Mesothelial cell of epicardium (in vitro differentiated cells): ENCODE results near the gene OPCML. TPM values are rescaled to one million over a fixed set of nuclear protein-coding genes. Genes with fewer than 3 reads are reported as not detected.

Source experiments
- DNase-seq, 2 experiments: peaks; one replicate each; pipeline ENCODE4 v3.0.0; 2021; ENCODE audit warnings: low spot score in 2 of 2; ENCODE audit not compliant: unreplicated experiment in 2 of 2
- H3K27ac Mint-ChIP-seq: 2 replicates; pipeline ENCODE4 v1.8.0; 2021; ENCODE audit warnings: mixed read lengths
- H3K27me3 Mint-ChIP-seq: 2 replicates; pipeline ENCODE4 v1.8.0; 2021; ENCODE audit warnings: low read depth, mixed read lengths
- H3K36me3 Mint-ChIP-seq: 2 replicates; pipeline ENCODE4 v1.8.0; 2021; ENCODE audit warnings: mixed read lengths
- H3K4me1 Mint-ChIP-seq: 2 replicates; pipeline ENCODE4 v1.8.0; 2021; ENCODE audit warnings: mixed read lengths
- H3K4me3 Mint-ChIP-seq: 2 replicates; pipeline ENCODE4 v1.8.0; 2021; ENCODE audit warnings: mild to moderate bottlenecking, moderate library complexity, mixed read lengths
- H3K9me3 Mint-ChIP-seq: 2 replicates; pipeline ENCODE4 v1.8.0; 2021; ENCODE audit warnings: mixed read lengths
- total RNA-seq: library from RNA; stranded (reverse); gene quantifications from 3 replicates; pipeline ENCODE4 v1.2.1, GENCODE V29; 2021
- TF ChIP-seq, protein P1 (sequence below): fragments of 200-600 bp; sonication (generic); IDR thresholded peaks from one replicate; pipeline ENCODE4 v1.5.0; 2021; ENCODE audit warnings: antibody characterized with exemption; ENCODE audit not compliant: unreplicated experiment

The OPCML gene
- total RNA-seq, 1 donor from 2014 or later, result 3.0 TPM

DNA sequence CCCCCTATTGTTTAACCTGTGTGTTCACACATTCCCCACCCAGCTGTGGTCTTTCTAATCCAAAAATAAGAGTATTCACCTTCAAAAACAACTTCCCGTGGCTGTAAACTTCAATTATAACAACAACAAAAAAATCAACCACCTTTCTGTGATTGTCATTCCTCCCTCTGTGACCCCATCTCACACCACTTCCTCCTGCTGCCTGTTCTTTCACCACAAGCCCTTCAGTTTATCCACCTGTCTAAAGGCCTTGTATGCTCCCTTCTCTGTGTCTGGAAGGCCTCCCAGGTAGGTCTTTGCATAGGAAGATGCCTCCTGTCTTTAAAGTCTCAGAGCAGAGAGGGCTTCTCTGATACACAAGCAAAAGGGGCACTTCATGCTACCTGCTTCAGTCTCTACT lies 707.7 kb downstream of the OPCML start:
- Mint-ChIP-seq H3K4me3 (no peak overlapping the region), H3K4me1 (peaks cover 8% of the 10 kb centered on the region), H3K27me3 (peaks cover 3% of the 10 kb centered on the region), H3K36me3 (no peaks in the 10 kb centered on the region), H3K27ac (no peak overlapping the region), H3K9me3 (no peaks in the 10 kb centered on the region)
- TF ChIP-seq, protein P1, sequence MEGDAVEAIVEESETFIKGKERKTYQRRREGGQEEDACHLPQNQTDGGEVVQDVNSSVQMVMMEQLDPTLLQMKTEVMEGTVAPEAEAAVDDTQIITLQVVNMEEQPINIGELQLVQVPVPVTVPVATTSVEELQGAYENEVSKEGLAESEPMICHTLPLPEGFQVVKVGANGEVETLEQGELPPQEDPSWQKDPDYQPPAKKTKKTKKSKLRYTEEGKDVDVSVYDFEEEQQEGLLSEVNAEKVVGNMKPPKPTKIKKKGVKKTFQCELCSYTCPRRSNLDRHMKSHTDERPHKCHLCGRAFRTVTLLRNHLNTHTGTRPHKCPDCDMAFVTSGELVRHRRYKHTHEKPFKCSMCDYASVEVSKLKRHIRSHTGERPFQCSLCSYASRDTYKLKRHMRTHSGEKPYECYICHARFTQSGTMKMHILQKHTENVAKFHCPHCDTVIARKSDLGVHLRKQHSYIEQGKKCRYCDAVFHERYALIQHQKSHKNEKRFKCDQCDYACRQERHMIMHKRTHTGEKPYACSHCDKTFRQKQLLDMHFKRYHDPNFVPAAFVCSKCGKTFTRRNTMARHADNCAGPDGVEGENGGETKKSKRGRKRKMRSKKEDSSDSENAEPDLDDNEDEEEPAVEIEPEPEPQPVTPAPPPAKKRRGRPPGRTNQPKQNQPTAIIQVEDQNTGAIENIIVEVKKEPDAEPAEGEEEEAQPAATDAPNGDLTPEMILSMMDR, result no peak
- no peak for DNase-seq

DNA sequence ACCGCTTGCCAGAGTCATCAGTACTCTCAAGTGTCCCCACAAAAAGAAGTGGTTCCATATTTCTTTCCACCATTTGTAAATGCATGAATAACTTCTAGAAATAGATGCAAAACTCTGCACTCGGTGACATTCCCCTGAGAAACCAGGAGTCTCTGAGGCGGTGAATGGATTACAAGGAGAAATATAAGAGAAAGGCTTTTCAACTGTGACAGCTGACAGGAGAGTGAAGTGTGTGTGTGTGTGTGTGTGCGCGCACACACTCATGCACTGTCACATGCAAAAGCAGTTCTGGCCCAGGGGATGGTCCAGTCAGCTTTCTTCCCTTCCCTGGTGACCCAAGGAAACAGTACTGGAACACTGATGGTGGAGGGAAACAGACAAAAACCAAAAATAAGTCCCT lies 710.0 kb downstream of the OPCML start:
- Mint-ChIP-seq H3K27ac (no peak overlapping the region), H3K4me3 (no peak overlapping the region), H3K4me1 (peaks cover 8% of the 10 kb centered on the region), H3K27me3 (no peaks in the 10 kb centered on the region), H3K36me3 (no peaks in the 10 kb centered on the region), H3K9me3 (no peaks in the 10 kb centered on the region)
- TF ChIP-seq, protein P1, result no peak
- no peak for DNase-seq

- no peak overlapping the region for H3K27ac Mint-ChIP-seq
- H3K4me3 Mint-ChIP-seq, result no peak overlapping the region
- TF ChIP-seq, protein P1, result no peak
- H3K9me3 Mint-ChIP-seq, result no peaks in the 10 kb centered on the region
- peaks cover 8% of the 10 kb centered on the region for H3K4me1 Mint-ChIP-seq
- no peaks in the 10 kb centered on the region for H3K27me3 Mint-ChIP-seq
- DNase-seq, result no peak
- no peaks in the 10 kb centered on the region for H3K36me3 Mint-ChIP-seq
Observed at GRCh38 chr11:132821499-132821898, 710.8 kb downstream of the OPCML start.

DNA sequence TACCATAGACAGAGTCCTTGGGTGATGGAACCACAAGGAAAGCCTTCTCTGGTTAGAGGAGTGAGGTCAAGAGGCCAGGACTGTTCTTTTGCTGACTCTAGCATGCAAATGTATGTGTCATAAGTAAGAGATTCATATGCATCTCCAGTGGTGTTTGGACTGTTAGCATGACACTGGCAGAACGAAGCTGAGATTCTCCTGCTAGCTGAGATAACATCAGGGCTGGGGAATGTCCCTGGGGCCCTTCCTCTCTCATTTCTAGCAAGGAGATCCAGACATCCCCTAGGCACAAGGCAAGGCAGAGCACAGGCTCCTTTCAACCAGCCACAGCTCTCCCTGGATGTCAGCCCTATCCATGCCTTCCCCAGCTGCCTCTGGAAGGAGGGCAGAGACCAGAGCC lies 711.3 kb downstream of the OPCML start:
- Mint-ChIP-seq H3K4me1 (peaks cover 8% of the 10 kb centered on the region), H3K4me3 (no peak overlapping the region), H3K9me3 (no peaks in the 10 kb centered on the region), H3K36me3 (no peaks in the 10 kb centered on the region), H3K27ac (no peak overlapping the region), H3K27me3 (no peaks in the 10 kb centered on the region)
- TF ChIP-seq, protein P1, result no peak
- no peak for DNase-seq

DNA sequence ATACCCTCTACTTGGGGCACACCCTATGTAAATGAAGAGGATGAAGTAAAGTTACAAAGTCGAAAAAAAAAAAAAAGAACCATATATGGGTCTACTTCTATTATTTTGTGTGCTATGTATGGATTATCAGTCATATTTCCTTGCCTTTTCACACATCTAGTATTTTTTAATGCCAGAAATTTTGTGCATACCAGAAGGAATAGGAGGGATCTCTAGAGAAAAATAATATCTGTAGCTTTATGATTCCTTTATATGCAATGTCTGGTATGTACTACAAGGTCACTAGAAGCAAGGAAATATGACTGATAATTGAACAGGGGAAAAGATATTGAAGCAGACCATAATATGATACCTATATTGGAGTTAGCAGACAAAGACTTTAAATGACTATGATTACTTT lies 713.4 kb downstream of the OPCML start:
- Mint-ChIP-seq H3K36me3 (no peaks in the 10 kb centered on the region), H3K4me1 (peaks cover 8% of the 10 kb centered on the region), H3K27ac (no peak overlapping the region), H3K9me3 (no peaks in the 10 kb centered on the region), H3K27me3 (peaks cover 5% of the 10 kb centered on the region), H3K4me3 (no peak overlapping the region)
- TF ChIP-seq, protein P1, result no peak
- DNase-seq, result no peak

DNA sequence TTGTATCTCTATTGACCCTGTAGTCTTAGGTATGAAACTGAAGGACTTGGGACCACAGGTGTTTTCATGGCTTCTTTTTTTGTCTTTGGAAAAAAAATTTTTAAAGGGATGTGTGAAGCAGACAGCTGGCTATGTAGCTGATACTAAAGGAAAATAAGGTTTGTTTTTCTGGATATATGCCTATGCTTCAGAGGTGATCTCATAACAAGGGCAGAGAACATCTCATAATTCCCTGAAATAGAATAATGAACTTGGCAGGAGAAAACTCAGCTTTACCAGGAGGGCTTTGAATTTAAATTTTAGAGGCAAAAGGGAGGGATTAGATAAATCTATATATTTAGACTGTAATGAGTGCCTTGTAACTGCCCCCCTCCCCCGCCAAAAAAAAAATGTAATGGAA lies 714.9 kb downstream of the OPCML start:
- no peak overlapping the region for H3K27ac Mint-ChIP-seq
- H3K9me3 Mint-ChIP-seq, result no peaks in the 10 kb centered on the region

More for the DNA sequence above, 714.9 kb downstream of the OPCML start:
- H3K27me3 Mint-ChIP-seq, result peaks cover 14% of the 10 kb centered on the region
- no peak overlapping the region for H3K4me3 Mint-ChIP-seq
- no peaks in the 10 kb centered on the region for H3K36me3 Mint-ChIP-seq
- H3K4me1 Mint-ChIP-seq, result peaks cover 8% of the 10 kb centered on the region
- no peak for DNase-seq
- TF ChIP-seq, protein P1, result no peak
